NCI-H446 (cell line): Measurements from ENCODE around the gene NEUROG2.
A peak's percentile ranks its signal among the peaks of the same experiment; 100 is the strongest.

Experiments used
- DNase-seq, 2 experiments: peaks; one replicate each; lab custom pipeline; 2025; lab: John Stamatoyannopoulos, UW

Gene NEUROG2

GRCh38 chr4:112521123-112522023, 5.4 kb upstream of the NEUROG2 start:
- DNase-seq, result no peak

DNA sequence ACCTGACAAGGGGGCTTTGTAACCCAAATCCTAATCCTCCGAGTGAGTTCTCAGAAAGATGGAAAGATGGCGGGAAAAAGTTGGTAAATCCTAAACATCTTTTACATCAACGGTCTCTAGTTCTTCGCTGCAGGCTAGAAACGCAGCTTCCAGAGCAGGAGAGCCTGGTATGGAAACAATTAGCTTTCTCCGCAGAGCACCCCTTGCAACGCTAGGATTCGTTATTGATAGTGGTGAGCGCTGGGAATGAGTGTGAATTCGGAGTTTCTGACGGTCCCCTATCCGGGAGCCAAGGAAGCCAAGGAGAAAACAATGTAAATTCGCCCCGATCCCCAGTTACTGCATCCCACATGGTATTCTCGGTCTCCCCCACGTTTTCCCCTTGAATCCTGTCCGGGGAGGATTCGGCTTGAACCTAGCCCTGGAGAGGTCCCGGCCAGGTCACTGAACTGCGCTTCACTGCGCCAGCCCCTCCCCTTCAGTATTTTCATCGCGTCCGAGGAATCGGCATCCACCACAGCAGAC, 4.7 kb upstream of the NEUROG2 start:
- DNase-seq, result no peak

DNA sequence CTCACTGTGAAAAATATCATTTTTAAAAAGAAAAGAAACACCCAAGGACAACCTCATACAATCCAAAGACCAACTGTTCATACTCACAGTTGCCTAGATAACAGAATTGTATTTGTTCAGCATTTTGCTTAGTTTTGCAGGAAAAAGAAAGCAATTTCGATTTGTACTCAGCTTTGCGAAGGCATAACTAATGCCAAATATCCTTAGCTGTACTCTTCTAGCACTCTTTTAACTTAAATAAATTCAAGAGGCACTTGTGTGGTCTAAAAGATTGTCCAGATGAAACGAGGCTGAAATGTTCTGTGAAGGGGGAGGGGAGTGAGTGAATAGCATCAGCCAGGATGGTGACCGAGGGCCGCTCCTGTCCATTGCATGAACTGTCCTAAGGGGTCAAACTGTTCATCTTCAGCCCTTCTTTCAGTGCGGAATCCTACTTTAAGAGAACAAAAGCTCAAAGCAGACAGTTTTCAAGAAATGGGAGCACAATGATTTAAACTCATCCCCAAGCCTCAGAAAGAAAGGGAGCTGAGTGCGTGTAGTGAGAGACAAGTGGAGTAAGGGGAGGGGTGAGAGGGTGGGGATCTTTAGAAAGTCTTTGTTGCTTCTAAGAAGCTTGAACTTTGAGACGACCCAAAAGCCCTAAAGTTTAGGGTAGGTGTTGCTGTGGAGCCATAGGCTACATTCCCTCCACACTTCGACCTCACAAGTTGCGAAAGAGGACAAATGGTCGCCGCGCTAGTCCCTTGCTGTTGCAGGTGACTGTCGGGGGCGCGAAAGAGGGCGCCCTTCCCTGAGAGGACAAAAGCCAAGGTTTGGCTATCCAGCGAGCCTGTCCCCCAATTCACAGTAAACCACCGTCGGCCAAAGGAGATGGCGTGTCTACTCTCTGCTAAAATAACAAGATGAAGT, 4.0 kb upstream of the NEUROG2 start:
- no peak for DNase-seq

DNA sequence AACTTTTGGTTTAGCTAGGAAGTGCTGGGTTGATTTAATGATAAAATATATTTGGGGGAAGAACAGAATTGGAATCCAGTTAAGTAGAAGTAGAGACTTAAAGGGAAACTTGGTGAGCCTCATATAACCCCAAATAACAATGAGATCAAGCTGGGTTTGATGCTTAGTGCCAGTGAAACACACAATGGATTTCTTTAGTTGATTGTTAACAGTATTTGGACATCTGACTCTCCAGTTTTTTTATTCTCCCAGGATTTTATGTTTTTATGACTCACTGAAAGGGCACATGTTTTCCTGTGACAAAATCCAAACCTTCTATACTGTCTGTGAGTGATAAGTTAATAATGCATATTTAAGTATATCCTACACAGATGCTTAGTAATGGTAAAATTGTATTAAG, 2.7 kb upstream of the NEUROG2 start:
- DNase-seq, result no peak

DNA sequence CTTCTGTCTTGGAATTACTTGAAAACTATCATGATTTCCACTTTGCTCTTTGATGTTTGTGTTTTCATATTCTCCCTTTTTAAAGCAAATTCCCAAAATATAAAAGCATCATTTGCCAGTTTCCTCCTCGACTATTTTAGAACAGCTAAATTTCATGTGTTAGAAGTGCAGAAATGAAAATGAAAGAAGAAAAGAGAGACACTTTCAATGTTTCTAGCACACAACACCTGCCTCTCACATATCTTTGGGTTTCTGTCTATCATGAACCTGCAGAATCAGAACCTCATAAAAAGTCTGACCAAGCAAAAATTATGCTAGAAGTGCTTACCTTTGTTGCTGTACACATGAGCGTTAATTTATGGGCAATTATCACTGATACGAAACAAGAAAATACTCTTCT, 1.9 kb upstream of the NEUROG2 start:
- DNase-seq, result no peak

GRCh38 chr4:112517067-112517634, 1.2 kb upstream of the NEUROG2 start:
- no peak for DNase-seq

GRCh38 chr4:112516471-112517066, 589 bp upstream of the NEUROG2 start:
- DNase-seq, result peak in 1 of 2 experiments; percentile 57

GRCh38 chr4:112515198-112516065, 548 bp downstream of the NEUROG2 start:
- peak; percentile 36 to 59 for DNase-seq

DNA sequence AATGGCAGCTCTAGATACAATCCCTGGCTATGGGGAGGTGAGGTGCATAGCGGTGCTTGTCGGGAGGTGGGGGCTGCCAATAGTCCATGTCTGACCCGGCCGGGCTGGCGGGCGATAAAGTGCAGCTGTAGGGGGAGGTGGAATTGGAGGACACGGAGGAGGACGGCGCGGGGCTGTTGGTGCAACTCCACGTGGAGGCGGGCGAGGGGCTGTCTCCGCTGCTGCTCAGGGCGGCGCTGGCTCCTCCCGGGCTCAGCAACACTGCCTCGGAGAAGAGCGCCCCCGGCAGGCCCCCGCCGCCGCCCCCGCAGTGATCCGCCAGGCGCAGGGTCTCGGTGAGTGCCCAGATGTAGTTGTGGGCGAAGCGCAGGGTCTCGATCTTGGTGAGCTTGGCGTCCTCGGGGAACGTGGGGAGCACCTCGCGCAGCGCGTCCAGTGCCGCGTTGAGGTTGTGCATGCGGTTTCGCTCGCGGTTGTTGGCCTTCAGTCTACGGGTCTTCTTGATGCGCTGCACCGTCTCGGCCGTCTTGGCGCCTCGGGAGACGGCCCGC, 1.3 kb downstream of the NEUROG2 start:
- DNase-seq, result peak in 1 of 2 experiments; percentile 66

GRCh38 chr4:112513971-112514646, 1.9 kb downstream of the NEUROG2 start:
- peak in 1 of 2 experiments; percentile 21 for DNase-seq

GRCh38 chr4:112511803-112512118, 4.2 kb downstream of the NEUROG2 start:
- no peak for DNase-seq

GRCh38 chr4:112511093-112511802, 4.7 kb downstream of the NEUROG2 start:
- no peak for DNase-seq

DNA sequence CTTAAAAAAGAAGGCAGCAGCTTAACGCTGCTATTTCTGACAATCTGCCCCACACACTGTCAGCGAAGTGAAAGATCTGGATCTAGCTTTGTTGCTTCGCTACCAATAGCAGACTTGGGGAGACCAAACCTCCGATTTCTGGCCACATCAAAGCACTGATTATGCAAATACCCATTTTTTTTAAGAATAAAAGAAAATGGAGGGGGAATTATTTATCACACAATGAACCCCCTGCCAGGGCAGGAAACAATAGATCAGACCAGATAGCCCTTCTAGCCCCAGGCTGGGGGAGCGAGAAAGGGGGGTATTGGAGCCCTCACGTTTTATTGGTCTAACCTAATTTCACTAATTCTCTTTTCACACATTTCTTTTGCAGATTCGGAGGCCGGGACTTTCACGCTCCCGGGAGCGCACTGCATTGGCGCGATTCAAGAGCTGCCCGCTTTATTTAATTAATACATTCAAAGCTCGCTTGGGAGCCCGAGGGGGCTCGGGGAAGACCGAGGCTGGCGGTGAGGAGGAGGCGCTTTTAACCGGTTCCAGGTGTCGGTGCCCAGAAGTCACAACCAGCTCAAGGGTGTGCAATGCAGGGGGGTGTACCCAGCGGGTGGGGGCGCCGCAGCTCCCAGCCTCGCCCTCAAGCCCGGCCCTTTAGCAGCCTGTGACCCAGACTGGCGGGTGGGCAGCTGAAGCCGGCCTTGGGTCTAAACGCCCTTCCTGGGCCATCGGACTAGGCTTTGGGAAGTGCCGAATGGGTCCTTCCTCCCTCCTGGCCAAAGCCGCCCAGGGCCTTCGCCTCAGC, 5.5 kb downstream of the NEUROG2 start:
- no peak for DNase-seq

DNA sequence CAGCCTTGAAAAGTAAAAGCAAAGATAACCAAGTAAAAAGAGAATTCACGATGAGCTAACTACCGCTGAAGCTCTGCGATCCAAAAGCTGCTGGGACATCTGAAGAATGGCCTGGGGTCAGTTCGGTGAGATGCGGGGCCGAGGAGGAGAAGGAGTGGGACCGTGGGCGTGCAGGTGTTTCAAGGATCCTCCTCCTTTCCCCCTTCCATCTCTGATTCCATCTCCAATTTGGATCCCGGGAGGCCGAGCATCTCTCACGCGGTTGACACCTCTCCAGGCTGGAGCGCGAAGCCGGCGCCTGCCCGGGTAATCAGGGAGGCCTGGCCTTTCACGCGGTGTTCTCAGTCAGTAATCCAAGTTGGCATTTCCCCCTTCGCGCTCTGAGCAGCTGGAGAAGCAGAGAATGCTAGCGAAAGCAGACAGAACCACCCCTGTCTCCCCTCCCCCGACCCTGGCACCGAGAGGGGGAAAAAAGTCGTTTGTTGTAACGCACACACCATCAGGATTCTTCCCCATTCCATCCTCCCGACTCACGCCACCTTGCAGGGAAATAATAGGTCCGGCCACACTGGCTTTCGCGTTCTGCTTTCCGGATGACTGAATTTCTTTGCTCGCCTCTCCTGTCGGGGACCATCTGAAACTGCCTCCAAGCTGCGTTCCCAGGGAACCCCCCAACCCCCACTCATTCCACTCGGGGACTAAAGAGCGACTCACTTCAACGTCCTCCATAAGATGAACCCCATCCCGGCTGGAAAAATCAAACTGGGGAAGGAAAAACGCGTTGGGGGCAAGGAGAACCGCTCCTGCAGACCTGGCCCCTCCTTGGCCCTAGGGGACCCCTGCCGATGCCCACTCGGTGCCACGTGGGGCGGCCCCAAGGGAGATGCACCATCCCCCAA, 6.5 kb downstream of the NEUROG2 start:
- DNase-seq, result no peak

DNA sequence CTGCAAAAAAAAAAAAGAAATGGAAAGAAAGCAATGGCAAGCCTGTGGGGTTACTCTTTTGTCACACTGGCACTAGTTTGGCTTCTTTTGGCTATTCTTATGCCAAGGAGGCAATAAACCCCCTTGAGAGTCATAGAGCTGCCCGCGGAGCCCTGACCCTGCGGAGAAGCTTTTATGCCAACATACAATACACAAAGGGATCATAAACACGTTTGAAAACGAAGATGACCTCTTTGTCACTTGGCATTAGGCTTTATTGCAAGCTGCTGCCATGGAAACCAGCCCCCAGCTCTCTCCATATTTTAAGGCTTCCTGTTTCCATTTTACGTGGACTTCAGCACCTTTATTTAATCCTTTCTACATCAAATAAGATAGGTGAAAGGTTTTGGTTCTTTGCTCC, 7.6 kb downstream of the NEUROG2 start:
- no peak for DNase-seq

GRCh38 chr4:112504807-112505206, 11.2 kb downstream of the NEUROG2 start:
- DNase-seq, result no peak

DNA sequence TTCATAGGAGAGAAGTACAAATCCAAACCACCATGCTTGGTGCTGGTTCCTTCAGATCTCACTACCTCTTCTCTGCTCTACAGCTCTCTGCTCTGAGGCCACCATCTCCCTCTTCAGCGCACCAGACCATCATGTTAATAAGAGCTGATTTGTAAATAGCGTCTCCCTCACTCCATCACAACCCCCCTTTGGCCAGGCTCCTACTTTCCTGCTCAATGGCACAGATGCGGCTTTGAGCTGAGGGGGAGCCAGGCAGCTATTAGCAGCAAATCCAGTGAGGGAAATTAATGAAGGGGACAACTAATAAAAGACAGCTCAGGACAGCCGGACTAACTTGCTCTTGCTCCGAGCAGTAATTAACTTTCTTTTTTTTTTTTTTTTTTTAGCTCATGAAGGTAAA, 13.1 kb downstream of the NEUROG2 start:
- DNase-seq, result no peak

GRCh38 chr4:112492321-112492720, 23.7 kb downstream of the NEUROG2 start:
- DNase-seq, result no peak
